WTC11 (cell line): ENCODE measurements around the gene C1GALT1C1. TPM values are rescaled to one million over a fixed set of nuclear protein-coding genes. Genes with fewer than 3 reads are reported as not detected.
A peak's percentile ranks its signal among the peaks of the same experiment; 100 is the strongest.

Source experiments
- ATAC-seq: fragments of 200-7000 bp; cut with Tn5 transposase; 2 replicates; pipeline ENCODE4 v1.10.0; 2021; ENCODE audit warnings: mild to moderate bottlenecking, moderate library complexity
- CTCF ChIA-PET: fragments of 300-600 bp; sonication (Branson Sonifier 250); formaldehyde crosslinking; loops from one replicate; lab custom pipeline; 2021; ENCODE audit warnings: antibody characterized with exemption; lab: Charles Lee
- POLR2A ChIA-PET: fragments of 350-600 bp; sonication (Branson Sonifier 250); formaldehyde crosslinking; loops from one replicate; lab custom pipeline; 2021; ENCODE audit warnings: antibody characterized with exemption; lab: Charles Lee
- DNase-seq: peaks from one replicate; pipeline ENCODE4 v3.0.0; 2021; ENCODE audit warnings: low spot score
- H3K27ac Mint-ChIP-seq: 2 replicates; pipeline ENCODE4 v1.8.0; 2021; ENCODE audit warnings: mixed read lengths
- H3K27me3 Mint-ChIP-seq: 2 replicates; pipeline ENCODE4 v1.8.0; 2021; ENCODE audit warnings: low read depth, mild to moderate bottlenecking, moderate library complexity, mixed read lengths
- H3K36me3 Mint-ChIP-seq: 2 replicates; pipeline ENCODE4 v1.8.0; 2021; ENCODE audit warnings: mixed read lengths
- H3K4me1 Mint-ChIP-seq: 2 replicates; pipeline ENCODE4 v1.8.0; 2022; ENCODE audit warnings: mixed read lengths
- H3K4me3 Mint-ChIP-seq: 2 replicates; pipeline ENCODE4 v1.8.0; 2021; ENCODE audit warnings: mild to moderate bottlenecking, moderate library complexity, mixed read lengths
- H3K9me3 Mint-ChIP-seq: 2 replicates; pipeline ENCODE4 v1.8.0; 2021; ENCODE audit warnings: mixed read lengths
- FOXK1 ChIP-seq: sonication (generic); formaldehyde crosslinking; IDR thresholded peaks from 2 replicates; pipeline ENCODE4 v1.8.0; 2022; ENCODE audit warnings: mild to moderate bottlenecking, moderate library complexity, missing genetic modification reagents
- GABPB1 ChIP-seq: sonication (generic); formaldehyde crosslinking; IDR thresholded peaks from 2 replicates; pipeline ENCODE4 v1.8.1; 2023; ENCODE audit warnings: mild to moderate bottlenecking, missing genetic modification reagents
- KAT7 ChIP-seq: sonication (generic); formaldehyde crosslinking; IDR thresholded peaks from 2 replicates; pipeline ENCODE4 v1.8.1; 2023; ENCODE audit warnings: missing genetic modification reagents, mild to moderate bottlenecking, borderline replicate concordance
- SMAD3 ChIP-seq: sonication (generic); formaldehyde crosslinking; IDR thresholded peaks from 2 replicates; pipeline ENCODE4 v1.8.0; 2022; ENCODE audit warnings: missing genetic modification reagents, mild to moderate bottlenecking, borderline replicate concordance
- SMAD4 ChIP-seq: sonication (generic); formaldehyde crosslinking; IDR thresholded peaks from 2 replicates; pipeline ENCODE4 v1.8.0; 2022; ENCODE audit warnings: mild to moderate bottlenecking, missing genetic modification reagents
- ZNF219 ChIP-seq: sonication (generic); formaldehyde crosslinking; IDR thresholded peaks from 2 replicates; pipeline ENCODE4 v1.8.0; 2023; ENCODE audit warnings: missing genetic modification reagents, mild to moderate bottlenecking, borderline replicate concordance
- ZNF671 ChIP-seq: fragments of 250-450 bp; sonication (Bioruptor Pico); IDR thresholded peaks from 2 replicates; pipeline ENCODE4 v1.8.0; 2021; ENCODE audit warnings: mild to moderate bottlenecking
- total RNA-seq: library from RNA; stranded (reverse); gene quantifications from 3 replicates; pipeline ENCODE4 v1.2.3, GENCODE V29; 2021
- TF ChIP-seq, protein P1 (sequence below): sonication (generic); formaldehyde crosslinking; IDR thresholded peaks from 2 replicates; pipeline ENCODE4 v1.8.1; 2023; ENCODE audit warnings: mild to moderate bottlenecking, missing genetic modification reagents, moderate library complexity
- TF ChIP-seq, protein P2 (sequence below): sonication (generic); formaldehyde crosslinking; IDR thresholded peaks from 2 replicates; pipeline ENCODE4 v1.8.0; 2022; ENCODE audit warnings: mild to moderate bottlenecking, missing genetic modification reagents

The C1GALT1C1 gene
- total RNA-seq, 1 experiment from 2014 or later: 12.9 TPM

DNA sequence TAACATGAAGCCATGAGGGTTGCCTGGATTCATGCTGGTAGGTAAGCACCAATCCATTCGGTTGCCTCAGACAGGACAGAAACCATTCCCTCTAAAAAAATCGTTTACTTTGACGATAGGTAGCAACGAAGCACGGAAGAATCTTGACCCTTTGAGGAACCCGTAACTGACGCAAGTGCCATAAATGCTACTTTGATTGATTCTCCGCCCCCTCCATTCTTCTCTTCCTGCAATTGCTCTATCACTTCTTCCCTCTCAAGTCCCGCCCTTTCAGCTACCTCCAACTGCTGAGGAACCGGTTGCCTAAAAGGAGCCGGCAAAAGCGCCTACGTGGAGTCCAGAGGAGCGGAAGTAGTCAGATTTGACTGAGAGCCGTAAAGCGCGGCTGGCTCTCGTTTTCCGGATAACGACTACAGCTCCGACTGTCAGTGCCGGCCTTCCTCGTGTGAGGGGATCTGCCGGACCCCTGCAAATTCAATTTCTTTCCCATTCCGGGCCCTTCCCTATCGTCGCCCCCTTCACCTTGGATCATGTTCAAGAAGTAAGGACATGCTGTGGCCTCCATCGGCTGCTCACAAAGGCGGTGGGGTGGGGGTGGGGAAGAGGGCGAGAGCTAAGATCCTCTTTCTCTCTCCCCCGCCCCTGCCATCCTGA lies 26.0 kb downstream of the C1GALT1C1 start, which contains the start of gene MCTS1:
MCTS1 (plus strand) TSS at position 395 of the 654 bp plus-strand sequence; CDS start at position 531, 136 bp downstream.
- CTCF ChIA-PET: interaction anchor here (1.0 to 1.3 kb wide), 2 partner anchors 43 to 118 kb away, joined by 3 to 4 read pairs; partner anchors contain the start of gene CUL4B
- Mint-ChIP-seq H3K9me3 (no peaks in the 10 kb centered on the region), H3K27me3 (peaks cover 7% of the 10 kb centered on the region), H3K27ac (peak within 1 kb of the TSS; percentile 97), H3K4me1 (peaks cover 5% of the 10 kb centered on the region), H3K36me3 (peaks cover 3% of the 10 kb centered on the region; the same call in 1 of the 2 replicates), H3K4me3 (peak within 1 kb of the TSS; percentile 94)
- peak; percentile 98 for ATAC-seq
- peak; percentile 70 for DNase-seq
- POLR2A ChIA-PET: interaction anchor here (0.9 to 2.7 kb wide), 2 partner anchors 26 to 43 kb away, joined by 6 to 21 read pairs; partner anchors contain the start of genes C1GALT1C1 and CUL4B
- TF ChIP-seq GABPB1 (CRISPR knock-in tag) (peak; percentile 57), SMAD4 (no peak)

DNA sequence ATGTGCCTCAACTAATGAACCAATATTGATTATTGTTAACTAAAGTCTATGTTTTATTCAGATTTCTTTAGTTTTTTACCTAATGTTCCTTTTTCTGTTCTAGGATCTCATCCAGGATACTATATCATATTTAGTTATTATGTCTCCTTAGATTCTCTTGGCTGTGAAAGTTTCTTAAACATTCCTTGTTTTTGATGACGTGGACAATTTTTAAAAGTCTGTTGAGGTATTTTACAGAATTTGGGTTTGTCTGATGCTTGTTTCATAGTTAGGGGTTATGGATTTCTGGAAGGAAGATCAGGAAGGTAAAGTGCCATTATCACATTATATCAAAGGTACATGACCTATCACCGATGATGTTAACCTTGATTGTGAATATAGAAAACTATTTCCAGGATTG lies 44.2 kb downstream of the C1GALT1C1 start:
- H3K27ac Mint-ChIP-seq: no peak overlapping the region
- H3K36me3 Mint-ChIP-seq: no peaks in the 10 kb centered on the region
- H3K4me1 Mint-ChIP-seq: no peaks in the 10 kb centered on the region
- DNase-seq (no peak), ATAC-seq (no peak)
- POLR2A ChIA-PET: no interaction called here
- no peaks in the 10 kb centered on the region for H3K9me3 Mint-ChIP-seq
- no peak for TF ChIP-seq SMAD4
- TF ChIP-seq ZNF219: no peak
- no peak for TF ChIP-seq ZNF671 (CRISPR knock-in tag)
- TF ChIP-seq, protein P1, sequence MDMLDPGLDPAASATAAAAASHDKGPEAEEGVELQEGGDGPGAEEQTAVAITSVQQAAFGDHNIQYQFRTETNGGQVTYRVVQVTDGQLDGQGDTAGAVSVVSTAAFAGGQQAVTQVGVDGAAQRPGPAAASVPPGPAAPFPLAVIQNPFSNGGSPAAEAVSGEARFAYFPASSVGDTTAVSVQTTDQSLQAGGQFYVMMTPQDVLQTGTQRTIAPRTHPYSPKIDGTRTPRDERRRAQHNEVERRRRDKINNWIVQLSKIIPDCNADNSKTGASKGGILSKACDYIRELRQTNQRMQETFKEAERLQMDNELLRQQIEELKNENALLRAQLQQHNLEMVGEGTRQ (CRISPR knock-in tag): no peak
- TF ChIP-seq, protein P2, sequence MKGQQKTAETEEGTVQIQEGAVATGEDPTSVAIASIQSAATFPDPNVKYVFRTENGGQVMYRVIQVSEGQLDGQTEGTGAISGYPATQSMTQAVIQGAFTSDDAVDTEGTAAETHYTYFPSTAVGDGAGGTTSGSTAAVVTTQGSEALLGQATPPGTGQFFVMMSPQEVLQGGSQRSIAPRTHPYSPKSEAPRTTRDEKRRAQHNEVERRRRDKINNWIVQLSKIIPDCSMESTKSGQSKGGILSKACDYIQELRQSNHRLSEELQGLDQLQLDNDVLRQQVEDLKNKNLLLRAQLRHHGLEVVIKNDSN (CRISPR knock-in tag): no peak
- TF ChIP-seq FOXK1: no peak
- no peak for TF ChIP-seq KAT7
- no peak for TF ChIP-seq SMAD3 (CRISPR knock-in tag)
- H3K4me3 Mint-ChIP-seq: no peak overlapping the region
- CTCF ChIA-PET: no interaction called here
- H3K27me3 Mint-ChIP-seq: no peaks in the 10 kb centered on the region; the same call in 1 of the 2 replicates

Other genes with a start within 250 kb of the C1GALT1C1 start
- 28.8 to 33.8 TPM (median 31.2 TPM) in 3 replicates for gene LAMP2, start 160.8 kb downstream of the C1GALT1C1 start, total RNA-seq
- gene CUL4B, start 69.1 kb downstream of the C1GALT1C1 start, total RNA-seq: 38.9 to 42.3 TPM (median 42.3 TPM) in 3 replicates
- 22.8 to 30.4 TPM (median 28.2 TPM) in 3 replicates for gene MCTS1, start 26.0 kb downstream of the C1GALT1C1 start, total RNA-seq
- gene CT47B1, start 245.8 kb upstream of the C1GALT1C1 start, total RNA-seq: not detected in 3 replicates